ENCODE data around the gene CD8B. TPM values are rescaled to one million over a fixed set of nuclear protein-coding genes. Genes with fewer than 3 reads are reported as not detected.

Gene CD8B
- total and polyA plus RNA-seq, 2 experiments from 2014 or later, result not detected

DNA sequence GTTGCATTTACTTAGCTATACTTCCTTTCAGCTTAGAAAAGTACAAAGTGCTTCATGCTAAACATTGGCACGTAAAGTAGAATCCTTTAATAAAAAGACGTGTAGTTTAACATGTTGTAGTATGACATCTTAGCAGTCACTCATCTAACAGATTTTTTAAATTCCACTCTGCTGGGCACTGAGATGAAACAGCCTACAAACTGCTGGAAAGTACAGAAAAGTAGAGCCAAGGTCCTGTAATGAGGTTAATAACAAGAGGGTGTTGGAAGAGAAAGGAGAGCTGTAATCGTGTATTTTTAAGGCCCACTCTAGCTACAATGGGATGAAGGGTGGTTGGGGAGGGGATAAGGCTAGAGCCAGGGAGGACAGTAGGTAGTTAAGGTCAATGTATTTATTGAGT lies 81.7 kb downstream of the CD8B start:
- no peaks in the 10 kb centered on the region for H3K9me2 ChIP-seq (ENCODE audit: insufficient read depth)
- H3K9ac ChIP-seq, result no peak overlapping the region
- DNase-seq, result no peak
- WGBS, 2 experiments (ENCODE audit: low coverage in 1 of 2, low lambda C conversion rate in 2 of 2, missing lambda C conversion rate in 2 of 2), result 42 to 55% methylated on average over 3 of the region's 3 CpGs
- no peaks in the 10 kb centered on the region for H3K9me3 ChIP-seq (ENCODE audit: low read depth)
- no peak overlapping the region for H3K4me3 ChIP-seq
- H3K79me2 ChIP-seq (ENCODE audit: insufficient read depth), result no peaks in the 10 kb centered on the region
- H3K4me2 ChIP-seq (ENCODE audit: unreplicated experiment), result no peak overlapping the region
- H4K20me1 ChIP-seq (ENCODE audit: insufficient read depth), result no peaks in the 10 kb centered on the region
- H3K36me3 ChIP-seq (ENCODE audit: low read depth), result no peaks in the 10 kb centered on the region
- H3K4me1 ChIP-seq (ENCODE audit: insufficient read depth), result no peaks in the 10 kb centered on the region
- H3K27me3 ChIP-seq (replicated peaks; ENCODE audit: insufficient read depth), result no peaks in the 10 kb centered on the region
- no peaks in the 10 kb centered on the region for H3F3A ChIP-seq (ENCODE audit: insufficient read depth)
- no peak overlapping the region for H3K27ac ChIP-seq
- TF ChIP-seq EZH2 (IDR thresholded peaks at IDR 0.05; ENCODE audit: insufficient read depth, poor library complexity, severe bottlenecking) (no peak), EZH2phosphoT487 (IDR thresholded peaks at IDR 0.05; ENCODE audit: insufficient read depth, low read depth) (no peak)
- no peak overlapping the region for H2AFZ ChIP-seq
- in situ Hi-C loops (cut with MboI), result no loop called here

DNA sequence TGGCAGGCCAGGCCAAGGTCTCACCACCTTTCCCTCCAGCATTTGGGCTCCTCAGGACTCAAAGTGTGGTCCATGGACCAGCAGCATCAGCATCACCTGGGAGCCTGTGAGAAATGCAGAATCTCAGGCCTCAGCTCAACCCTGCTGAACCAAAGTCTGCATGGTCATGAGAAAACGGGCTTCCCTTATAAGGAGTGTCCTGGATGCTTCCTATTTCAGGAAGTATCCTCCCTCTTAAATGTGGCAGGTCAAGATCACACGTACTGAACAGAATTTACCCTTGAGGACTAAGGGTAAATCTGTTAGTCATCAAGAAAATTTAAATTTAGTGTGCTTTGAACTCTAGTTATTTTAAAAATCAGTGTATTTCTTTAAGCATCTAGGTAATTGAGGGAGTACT lies 82.7 kb downstream of the CD8B start:
- H2AFZ ChIP-seq, result no peak overlapping the region
- DNase-seq, result no peak
- no peaks in the 10 kb centered on the region for H3K4me1 ChIP-seq (ENCODE audit: insufficient read depth)
- 41 to 62% methylated on average over 2 of the region's 2 CpGs for WGBS, 2 experiments (ENCODE audit: low coverage in 1 of 2, low lambda C conversion rate in 2 of 2, missing lambda C conversion rate in 2 of 2)
- H4K20me1 ChIP-seq (ENCODE audit: insufficient read depth), result no peaks in the 10 kb centered on the region
- H3K9me2 ChIP-seq (ENCODE audit: insufficient read depth), result no peaks in the 10 kb centered on the region
- H3K27ac ChIP-seq, result no peak overlapping the region
- H3K4me2 ChIP-seq (ENCODE audit: unreplicated experiment), result no peak overlapping the region
- in situ Hi-C loops (cut with MboI), result no loop called here
- no peak for TF ChIP-seq EZH2phosphoT487 (IDR thresholded peaks at IDR 0.05; ENCODE audit: insufficient read depth, low read depth)
- no peak for TF ChIP-seq EZH2 (IDR thresholded peaks at IDR 0.05; ENCODE audit: insufficient read depth, poor library complexity, severe bottlenecking)
- no peak overlapping the region for H3K9ac ChIP-seq
- no peaks in the 10 kb centered on the region for H3K27me3 ChIP-seq (replicated peaks; ENCODE audit: insufficient read depth)
- no peak overlapping the region for H3K4me3 ChIP-seq
- 0 out of 2 replicates have a peak, but pooled peaks cover 4% of the 10 kb centered on the region for H3K36me3 ChIP-seq (ENCODE audit: low read depth)
- no peaks in the 10 kb centered on the region for H3K9me3 ChIP-seq (ENCODE audit: low read depth)
- H3K79me2 ChIP-seq (ENCODE audit: insufficient read depth), result no peaks in the 10 kb centered on the region
- H3F3A ChIP-seq (ENCODE audit: insufficient read depth), result no peaks in the 10 kb centered on the region

DNA sequence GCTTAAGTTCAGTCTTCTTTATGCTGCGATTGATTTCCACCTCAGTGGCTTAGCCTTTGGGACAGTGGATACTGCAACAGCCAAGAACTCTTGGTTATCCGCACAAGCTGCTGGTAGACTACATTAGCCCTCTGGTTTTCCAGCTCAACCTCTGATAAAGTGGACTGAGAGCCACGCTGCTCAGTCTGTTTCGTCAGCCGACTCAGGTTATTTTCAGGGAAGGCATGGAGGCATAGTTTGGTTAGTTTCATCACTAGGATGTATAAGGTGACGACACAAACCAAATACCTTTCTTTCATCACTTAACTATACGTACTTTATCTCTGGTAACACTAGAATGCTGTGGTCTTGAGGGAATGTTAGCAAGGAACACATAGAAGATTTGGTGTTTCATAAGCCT lies 85.2 kb downstream of the CD8B start:
- Histone ChIP-seq H3K9me3 (ENCODE audit: low read depth) (no peaks in the 10 kb centered on the region), H4K20me1 (ENCODE audit: insufficient read depth) (no peaks in the 10 kb centered on the region), H2AFZ (no peak overlapping the region), H3K27me3 (replicated peaks; ENCODE audit: insufficient read depth) (no peaks in the 10 kb centered on the region), H3K9ac (no peak overlapping the region), H3K4me1 (ENCODE audit: insufficient read depth) (no peaks in the 10 kb centered on the region), H3K4me2 (ENCODE audit: unreplicated experiment) (no peak overlapping the region), H3K27ac (no peak overlapping the region), H3K4me3 (no peak overlapping the region), H3K9me2 (ENCODE audit: insufficient read depth) (no peaks in the 10 kb centered on the region), H3K79me2 (ENCODE audit: insufficient read depth) (no peaks in the 10 kb centered on the region), H3F3A (ENCODE audit: insufficient read depth) (no peaks in the 10 kb centered on the region), H3K36me3 (ENCODE audit: low read depth) (peaks cover 14% of the 10 kb centered on the region)
- in situ Hi-C loops (cut with MboI), result no loop called here
- TF ChIP-seq EZH2phosphoT487 (IDR thresholded peaks at IDR 0.05; ENCODE audit: insufficient read depth, low read depth) (no peak), EZH2 (IDR thresholded peaks at IDR 0.05; ENCODE audit: insufficient read depth, poor library complexity, severe bottlenecking) (no peak)
- WGBS, 2 experiments (ENCODE audit: low coverage in 1 of 2, low lambda C conversion rate in 2 of 2, missing lambda C conversion rate in 2 of 2), result 92 to 96% methylated on average over 7 of the region's 7 CpGs
- no peak for DNase-seq

GRCh38 chr2:86775338-86775737 lies 86.3 kb downstream of the CD8B start:
- H3K4me2 ChIP-seq (ENCODE audit: unreplicated experiment), result no peak overlapping the region
- no peaks in the 10 kb centered on the region for H3K4me1 ChIP-seq (ENCODE audit: insufficient read depth)
- no peak overlapping the region for H3K4me3 ChIP-seq
- WGBS, 2 experiments (ENCODE audit: low coverage in 1 of 2, low lambda C conversion rate in 2 of 2, missing lambda C conversion rate in 2 of 2), result 49 to 52% methylated on average over 4 of the region's 4 CpGs
- no peaks in the 10 kb centered on the region for H3F3A ChIP-seq (ENCODE audit: insufficient read depth)
- no peaks in the 10 kb centered on the region for H3K9me2 ChIP-seq (ENCODE audit: insufficient read depth)
- DNase-seq, result no peak
- no peaks in the 10 kb centered on the region for H3K9me3 ChIP-seq (ENCODE audit: low read depth)
- H3K27ac ChIP-seq, result no peak overlapping the region
- TF ChIP-seq EZH2 (IDR thresholded peaks at IDR 0.05; ENCODE audit: insufficient read depth, poor library complexity, severe bottlenecking) (no peak), EZH2phosphoT487 (IDR thresholded peaks at IDR 0.05; ENCODE audit: insufficient read depth, low read depth) (no peak)
- no peaks in the 10 kb centered on the region for H4K20me1 ChIP-seq (ENCODE audit: insufficient read depth)
- H3K36me3 ChIP-seq (ENCODE audit: low read depth), result peaks cover 18% of the 10 kb centered on the region
- H3K79me2 ChIP-seq (ENCODE audit: insufficient read depth), result no peaks in the 10 kb centered on the region
- no peak overlapping the region for H3K9ac ChIP-seq
- H3K27me3 ChIP-seq (replicated peaks; ENCODE audit: insufficient read depth), result no peaks in the 10 kb centered on the region
- in situ Hi-C loops (cut with MboI), result no loop called here
- H2AFZ ChIP-seq, result no peak overlapping the region

DNA sequence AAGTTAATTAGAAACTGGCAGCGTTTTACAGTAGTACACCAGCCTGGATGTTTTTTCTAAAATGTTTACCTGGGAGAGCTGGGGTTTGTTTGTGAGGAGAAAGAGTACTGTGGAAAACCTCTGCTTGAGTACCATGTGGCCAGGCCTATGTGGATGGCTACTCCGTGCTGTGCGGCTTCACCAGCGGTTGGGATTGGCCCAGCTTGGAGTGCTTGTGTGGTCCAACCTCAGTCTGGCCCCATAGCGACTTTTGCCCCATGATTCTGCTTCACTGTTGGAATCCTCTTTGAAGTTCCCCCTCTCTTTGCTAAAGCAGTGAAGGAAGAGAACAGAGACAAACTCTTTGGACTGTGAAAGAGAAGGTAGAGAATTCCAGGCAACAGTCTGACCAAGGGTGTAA lies 86.8 kb downstream of the CD8B start:
- Histone ChIP-seq H3K9ac (no peak overlapping the region), H4K20me1 (ENCODE audit: insufficient read depth) (no peaks in the 10 kb centered on the region), H3K4me1 (ENCODE audit: insufficient read depth) (no peaks in the 10 kb centered on the region), H3K27ac (no peak overlapping the region), H3K79me2 (ENCODE audit: insufficient read depth) (no peaks in the 10 kb centered on the region), H2AFZ (no peak overlapping the region), H3K4me3 (no peak overlapping the region), H3K36me3 (ENCODE audit: low read depth) (peaks cover 18% of the 10 kb centered on the region), H3F3A (ENCODE audit: insufficient read depth) (no peaks in the 10 kb centered on the region), H3K9me3 (ENCODE audit: low read depth) (no peaks in the 10 kb centered on the region), H3K9me2 (ENCODE audit: insufficient read depth) (no peaks in the 10 kb centered on the region), H3K27me3 (replicated peaks; ENCODE audit: insufficient read depth) (no peaks in the 10 kb centered on the region), H3K4me2 (ENCODE audit: unreplicated experiment) (no peak overlapping the region)
- 68 to 69% methylated on average over 5 of the region's 5 CpGs for WGBS, 2 experiments (ENCODE audit: low coverage in 1 of 2, low lambda C conversion rate in 2 of 2, missing lambda C conversion rate in 2 of 2)
- in situ Hi-C loops (cut with MboI), result no loop called here
- no peak for TF ChIP-seq EZH2phosphoT487 (IDR thresholded peaks at IDR 0.05; ENCODE audit: insufficient read depth, low read depth)
- TF ChIP-seq EZH2 (IDR thresholded peaks at IDR 0.05; ENCODE audit: insufficient read depth, poor library complexity, severe bottlenecking), result no peak
- no peak for DNase-seq
